Measurements from ENCODE around the gene FOXP3.

Gene FOXP3

GRCh38 chrX:49266523-49267445 lies 2.3 kb upstream of the FOXP3 start:
- DNase-seq, result no peak
- H3K27ac Mint-ChIP-seq, result no peak overlapping the region
- H3K9me3 Mint-ChIP-seq, result no peaks in the 10 kb centered on the region
- no peak overlapping the region for H3K4me3 Mint-ChIP-seq
- H3K36me3 Mint-ChIP-seq (ENCODE audit: low read depth), result peaks cover 14% of the 10 kb centered on the region
- H3K4me1 Mint-ChIP-seq (ENCODE audit: low read depth), result peaks cover 52% of the 10 kb centered on the region
- peaks cover 10% of the 10 kb centered on the region for H3K27me3 Mint-ChIP-seq

GRCh38 chrX:49263631-49264030 lies 879 bp downstream of the FOXP3 start:
- peaks cover 25% of the 10 kb centered on the region for H3K27me3 Mint-ChIP-seq

GRCh38 chrX:49262603-49263002 lies 1.9 kb downstream of the FOXP3 start:
- peaks cover 50% of the 10 kb centered on the region for H3K4me1 Mint-ChIP-seq (ENCODE audit: low read depth)

More at GRCh38 chrX:49263631-49264030, 879 bp downstream of the FOXP3 start:
- Mint-ChIP-seq H3K36me3 (ENCODE audit: low read depth) (no peaks in the 10 kb centered on the region), H3K4me1 (ENCODE audit: low read depth) (peaks cover 48% of the 10 kb centered on the region), H3K4me3 (peak overlapping the region; percentile 58), H3K27ac (peak overlapping the region; percentile 10), H3K9me3 (no peaks in the 10 kb centered on the region)
- DNase-seq, result no peak

GRCh38 chrX:49260221-49260985 lies 4.1 kb downstream of the FOXP3 start:
- H3K27me3 Mint-ChIP-seq, result peaks cover 21% of the 10 kb centered on the region
- H3K9me3 Mint-ChIP-seq, result no peaks in the 10 kb centered on the region
- peak overlapping the region; percentile 34 for H3K27ac Mint-ChIP-seq
- H3K36me3 Mint-ChIP-seq (ENCODE audit: low read depth), result no peaks in the 10 kb centered on the region
- DNase-seq, result no peak
- H3K4me3 Mint-ChIP-seq, result peak overlapping the region; percentile 5
- peaks cover 61% of the 10 kb centered on the region for H3K4me1 Mint-ChIP-seq (ENCODE audit: low read depth)

More at GRCh38 chrX:49262603-49263002, 1.9 kb downstream of the FOXP3 start:
- Mint-ChIP-seq H3K4me3 (peak overlapping the region; percentile 58), H3K9me3 (no peaks in the 10 kb centered on the region), H3K27me3 (peaks cover 25% of the 10 kb centered on the region), H3K27ac (no peak overlapping the region), H3K36me3 (ENCODE audit: low read depth) (no peaks in the 10 kb centered on the region)
- no peak for DNase-seq

GRCh38 chrX:49258749-49259124 lies 5.8 kb downstream of the FOXP3 start:
- H3K36me3 Mint-ChIP-seq (ENCODE audit: low read depth), result no peaks in the 10 kb centered on the region
- H3K4me3 Mint-ChIP-seq, result no peak overlapping the region
- no peak overlapping the region for H3K27ac Mint-ChIP-seq
- H3K4me1 Mint-ChIP-seq (ENCODE audit: low read depth), result peaks cover 44% of the 10 kb centered on the region
- H3K9me3 Mint-ChIP-seq, result no peaks in the 10 kb centered on the region
- no peak for DNase-seq
- H3K27me3 Mint-ChIP-seq, result peaks cover 16% of the 10 kb centered on the region

- H3K9me3 Mint-ChIP-seq, result no peaks in the 10 kb centered on the region
- peaks cover 42% of the 10 kb centered on the region for H3K4me1 Mint-ChIP-seq (ENCODE audit: low read depth)
- no peak for DNase-seq
- H3K27ac Mint-ChIP-seq, result peak overlapping the region; percentile 47
- H3K4me3 Mint-ChIP-seq, result no peak overlapping the region
- H3K27me3 Mint-ChIP-seq, result peaks cover 16% of the 10 kb centered on the region
- peaks cover 2% of the 10 kb centered on the region for H3K36me3 Mint-ChIP-seq (ENCODE audit: low read depth)
Observed at GRCh38 chrX:49257846-49258748, 6.4 kb downstream of the FOXP3 start.

GRCh38 chrX:49257074-49257790 lies 7.3 kb downstream of the FOXP3 start:
- Mint-ChIP-seq H3K4me1 (ENCODE audit: low read depth) (peaks cover 34% of the 10 kb centered on the region), H3K36me3 (ENCODE audit: low read depth) (peaks cover 2% of the 10 kb centered on the region), H3K27me3 (peaks cover 16% of the 10 kb centered on the region), H3K27ac (peak overlapping the region; percentile 47), H3K4me3 (no peak overlapping the region), H3K9me3 (no peaks in the 10 kb centered on the region)
- no peak for DNase-seq

- no peak for DNase-seq
- peaks cover 11% of the 10 kb centered on the region for H3K27me3 Mint-ChIP-seq
- peaks cover 28% of the 10 kb centered on the region for H3K4me1 Mint-ChIP-seq (ENCODE audit: low read depth)
- peaks cover 4% of the 10 kb centered on the region for H3K36me3 Mint-ChIP-seq (ENCODE audit: low read depth)
- H3K4me3 Mint-ChIP-seq, result no peak overlapping the region
- H3K27ac Mint-ChIP-seq, result no peak overlapping the region
- no peaks in the 10 kb centered on the region for H3K9me3 Mint-ChIP-seq
Observed at GRCh38 chrX:49256268-49256995, 8.1 kb downstream of the FOXP3 start.

- no peak for DNase-seq
- Mint-ChIP-seq H3K4me3 (no peak overlapping the region), H3K27me3 (peaks cover 8% of the 10 kb centered on the region), H3K4me1 (ENCODE audit: low read depth) (peaks cover 27% of the 10 kb centered on the region), H3K27ac (no peak overlapping the region), H3K36me3 (ENCODE audit: low read depth) (peaks cover 14% of the 10 kb centered on the region), H3K9me3 (no peaks in the 10 kb centered on the region)
Observed at GRCh38 chrX:49254639-49255038, 9.9 kb downstream of the FOXP3 start.

- Mint-ChIP-seq H3K27ac (no peak overlapping the region), H3K9me3 (no peaks in the 10 kb centered on the region), H3K4me3 (no peak overlapping the region), H3K27me3 (peaks cover 8% of the 10 kb centered on the region), H3K36me3 (ENCODE audit: low read depth) (peaks cover 37% of the 10 kb centered on the region), H3K4me1 (ENCODE audit: low read depth) (peaks cover 2% of the 10 kb centered on the region)
- DNase-seq, result no peak
Observed at GRCh38 chrX:49251325-49251724, 13.2 kb downstream of the FOXP3 start.

- Mint-ChIP-seq H3K9me3 (no peaks in the 10 kb centered on the region), H3K27me3 (peaks cover 8% of the 10 kb centered on the region), H3K4me1 (ENCODE audit: low read depth) (peaks cover 2% of the 10 kb centered on the region), H3K4me3 (no peak overlapping the region), H3K36me3 (ENCODE audit: low read depth) (peaks cover 42% of the 10 kb centered on the region), H3K27ac (peak overlapping the region; percentile 56)
- DNase-seq, result no peak
Observed at GRCh38 chrX:49250578-49250977, 13.9 kb downstream of the FOXP3 start.

- Mint-ChIP-seq H3K27ac (no peak overlapping the region), H3K9me3 (no peaks in the 10 kb centered on the region), H3K4me1 (ENCODE audit: low read depth) (peaks cover 2% of the 10 kb centered on the region), H3K4me3 (no peak overlapping the region), H3K27me3 (peaks cover 8% of the 10 kb centered on the region), H3K36me3 (ENCODE audit: low read depth) (peaks cover 43% of the 10 kb centered on the region)
- no peak for DNase-seq
Observed at GRCh38 chrX:49250066-49250465, 14.4 kb downstream of the FOXP3 start.

- Mint-ChIP-seq H3K27me3 (peaks cover 8% of the 10 kb centered on the region), H3K4me1 (ENCODE audit: low read depth) (peaks cover 2% of the 10 kb centered on the region), H3K36me3 (ENCODE audit: low read depth) (peaks cover 43% of the 10 kb centered on the region), H3K9me3 (no peaks in the 10 kb centered on the region), H3K4me3 (no peak overlapping the region), H3K27ac (no peak overlapping the region)
- no peak for DNase-seq
Observed at GRCh38 chrX:49249616-49250015, 14.9 kb downstream of the FOXP3 start.
